GM23338 (cell line): ENCODE measurements around the gene L3MBTL4. TPM values are rescaled to one million over a fixed set of nuclear protein-coding genes. Genes with fewer than 3 reads are reported as not detected.

ENCODE experiments used
- ATAC-seq: fragments of 200-7000 bp; cut with Tn5 transposase; 3 replicates; pipeline ENCODE4 v1.9.1; 2020
- DNase-seq: peaks from one replicate; pipeline ENCODE4 v3.0.0-alpha.2; 2015; ENCODE audit warnings: low spot score
- H2AFZ ChIP-seq: fragments of 200-600 bp; sonication (generic); 2 replicates; pipeline ENCODE4 v1.8.0; 2016; ENCODE audit warnings: antibody characterized with exemption, mild to moderate bottlenecking, moderate library complexity
- H3F3A ChIP-seq: fragments of 200-600 bp; sonication (generic); replicated peaks from 2 replicates; pipeline ENCODE4 v1.8.0; 2017; ENCODE audit warnings: antibody characterized with exemption, mixed run types, low read depth
- H3K27ac ChIP-seq: fragments of 200-600 bp; sonication (generic); 2 replicates; pipeline ENCODE4 v1.6.1; 2016; ENCODE audit warnings: low read depth
- H3K27me3 ChIP-seq: fragments of 200-600 bp; sonication (generic); 2 replicates; pipeline ENCODE4 v1.8.0; 2016; ENCODE audit warnings: mild to moderate bottlenecking, mixed run types, moderate library complexity; ENCODE audit not compliant: insufficient read depth
- H3K36me3 ChIP-seq: fragments of 200-600 bp; sonication (generic); 2 replicates; pipeline ENCODE4 v1.8.0; 2016; ENCODE audit warnings: mild to moderate bottlenecking; ENCODE audit not compliant: insufficient read depth
- H3K4me1 ChIP-seq: fragments of 200-600 bp; sonication (generic); 2 replicates; pipeline ENCODE4 v1.8.0; 2016; ENCODE audit warnings: mild to moderate bottlenecking, moderate library complexity; ENCODE audit not compliant: insufficient read depth
- H3K4me2 ChIP-seq: fragments of 200-600 bp; sonication (generic); 2 replicates; pipeline ENCODE4 v1.7.1; 2017; ENCODE audit warnings: mixed run types
- H3K4me3 ChIP-seq: fragments of 200-600 bp; sonication (generic); 2 replicates; pipeline ENCODE4 v1.6.1; 2016; ENCODE audit warnings: mixed run types
- H3K79me2 ChIP-seq: fragments of 200-600 bp; sonication (generic); replicated peaks from 2 replicates; pipeline ENCODE4 v1.8.0; 2017; ENCODE audit warnings: mild to moderate bottlenecking; ENCODE audit not compliant: insufficient read depth
- H3K9me2 ChIP-seq: fragments of 200-600 bp; sonication (generic); 2 replicates; pipeline ENCODE4 v1.8.0; 2017; ENCODE audit not compliant: insufficient read depth
- H4K20me1 ChIP-seq: fragments of 200-600 bp; sonication (generic); replicated peaks from 2 replicates; pipeline ENCODE4 v1.8.0; 2017; ENCODE audit warnings: mild to moderate bottlenecking; ENCODE audit not compliant: insufficient read depth
- H3K27ac Mint-ChIP-seq: 2 replicates; pipeline ENCODE4 v1.8.0; 2020; ENCODE audit warnings: inconsistent platforms, mild to moderate bottlenecking, moderate library complexity, mixed read lengths
- H3K27me3 Mint-ChIP-seq: 3 replicates; pipeline ENCODE4 v1.8.0; 2022; ENCODE audit warnings: low read depth, mild to moderate bottlenecking, moderate library complexity, mixed read lengths, inconsistent platforms; ENCODE audit not compliant: insufficient read depth, poor library complexity
- H3K36me3 Mint-ChIP-seq: 3 replicates; pipeline ENCODE4 v1.8.0; 2021; ENCODE audit warnings: low read depth, mild to moderate bottlenecking, inconsistent platforms, moderate library complexity, mixed read lengths
- H3K4me1 Mint-ChIP-seq: 3 replicates; pipeline ENCODE4 v1.8.0; 2020; ENCODE audit warnings: mild to moderate bottlenecking, inconsistent platforms, mixed read lengths
- H3K4me3 Mint-ChIP-seq: 3 replicates; pipeline ENCODE4 v1.8.0; 2021; ENCODE audit warnings: moderate library complexity, mild to moderate bottlenecking, inconsistent platforms, mixed read lengths
- H3K9me3 Mint-ChIP-seq: 3 replicates; pipeline ENCODE4 v1.8.0; 2020; ENCODE audit warnings: moderate library complexity, mild to moderate bottlenecking, inconsistent platforms, mixed read lengths
- CREB1 ChIP-seq: fragments of 250-450 bp; sonication (Bioruptor Pico); IDR thresholded peaks from 2 replicates; pipeline ENCODE4 v1.5.0; 2020; ENCODE audit warnings: low read depth, mild to moderate bottlenecking, moderate library complexity
- EZH2 ChIP-seq: fragments of 200-600 bp; sonication (generic); IDR thresholded peaks from one replicate; pipeline ENCODE4 v1.8.0; 2017; ENCODE audit warnings: antibody characterized with exemption, mild to moderate bottlenecking, low read depth; ENCODE audit not compliant: unreplicated experiment
- POLR2AphosphoS5 ChIP-seq: IDR thresholded peaks from 2 replicates; pipeline ENCODE4 v1.6.1; 2016; ENCODE audit warnings: antibody characterized with exemption, low read depth
- ZNF114 ChIP-seq: fragments of 250-450 bp; sonication (Bioruptor Pico); IDR thresholded peaks from 2 replicates; pipeline ENCODE4 v1.5.0; 2020; ENCODE audit warnings: mild to moderate bottlenecking, moderate library complexity
- ZNF331 ChIP-seq: fragments of 250-450 bp; sonication (Bioruptor Pico); IDR thresholded peaks from 2 replicates; pipeline ENCODE4 v1.5.0; 2020; ENCODE audit warnings: low read depth, mild to moderate bottlenecking, moderate library complexity
- polyA plus RNA-seq: library from polyadenylated mRNA; unstranded; fragments of >200 nt; fragmentation: Nextera tagmentation; extraction: Ambion mirVana; gene quantifications from 2 replicates; pipeline ENCODE4 v1.2.1, GENCODE V29; 2016
- total RNA-seq: library from RNA; depleted of rRNA; stranded (reverse); fragments of >200 nt; shearing (Covaris generic); gene quantifications from 2 replicates; pipeline ENCODE4 v1.2.3, GENCODE V29; 2014
- TF ChIP-seq, protein P1 (sequence below): IDR thresholded peaks from one replicate; pipeline ENCODE4 v1.6.1; 2018; ENCODE audit warnings: antibody characterized with exemption; ENCODE audit not compliant: unreplicated experiment
- TF ChIP-seq, protein P2 (sequence below), 2 experiments: fragments of 200-600 bp in 1 of 2; sonication (generic) in 1 of 2; conservative IDR thresholded peaks; 2 replicates each; pipeline versions ENCODE4 v1.5.1 to v1.6.1; 2016 to 2017; ENCODE audit warnings: antibody characterized with exemption in 2 of 2, low read depth in 2 of 2, mild to moderate bottlenecking in 2 of 2, moderate library complexity in 1 of 2
- TF ChIP-seq, protein P3 (sequence below): IDR thresholded peaks from 2 replicates; pipeline ENCODE4 v1.6.1; 2016; ENCODE audit warnings: antibody characterized with exemption
- TF ChIP-seq, protein P4 (sequence below): fragments of 250-450 bp; sonication (Bioruptor Pico); IDR thresholded peaks from 2 replicates; pipeline ENCODE4 v1.5.0; 2020; ENCODE audit warnings: mild to moderate bottlenecking, moderate library complexity

Gene L3MBTL4
- total and polyA plus RNA-seq, 2 experiments from 2014 or later, result 0.48 to 2.8 TPM

DNA sequence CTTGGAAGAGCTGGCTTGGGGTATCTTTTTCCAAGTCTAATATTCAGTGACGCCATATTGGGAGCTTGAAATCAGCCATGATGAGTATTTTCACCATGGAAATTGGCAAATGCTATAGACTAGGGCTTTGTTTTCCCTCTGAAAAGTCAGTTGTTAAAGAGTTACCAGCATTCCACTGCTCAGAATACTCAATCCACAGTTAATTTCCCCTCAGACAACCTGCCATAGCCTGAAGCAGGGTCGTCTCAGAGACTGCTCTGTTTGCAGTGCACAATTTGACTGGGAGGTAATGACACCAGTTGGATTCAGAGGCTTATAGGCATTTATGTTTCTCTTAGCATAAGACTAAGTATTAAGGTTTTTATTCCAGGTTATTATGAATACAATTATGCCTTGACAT lies 483.9 kb downstream of the L3MBTL4 start (continued):
- TF ChIP-seq ZNF331 (no peak), EZH2 (no peak), ZNF114 (CRISPR knock-in tag) (no peak), POLR2AphosphoS5 (no peak), CREB1 (CRISPR knock-in tag) (no peak)
- TF ChIP-seq, protein P1, sequence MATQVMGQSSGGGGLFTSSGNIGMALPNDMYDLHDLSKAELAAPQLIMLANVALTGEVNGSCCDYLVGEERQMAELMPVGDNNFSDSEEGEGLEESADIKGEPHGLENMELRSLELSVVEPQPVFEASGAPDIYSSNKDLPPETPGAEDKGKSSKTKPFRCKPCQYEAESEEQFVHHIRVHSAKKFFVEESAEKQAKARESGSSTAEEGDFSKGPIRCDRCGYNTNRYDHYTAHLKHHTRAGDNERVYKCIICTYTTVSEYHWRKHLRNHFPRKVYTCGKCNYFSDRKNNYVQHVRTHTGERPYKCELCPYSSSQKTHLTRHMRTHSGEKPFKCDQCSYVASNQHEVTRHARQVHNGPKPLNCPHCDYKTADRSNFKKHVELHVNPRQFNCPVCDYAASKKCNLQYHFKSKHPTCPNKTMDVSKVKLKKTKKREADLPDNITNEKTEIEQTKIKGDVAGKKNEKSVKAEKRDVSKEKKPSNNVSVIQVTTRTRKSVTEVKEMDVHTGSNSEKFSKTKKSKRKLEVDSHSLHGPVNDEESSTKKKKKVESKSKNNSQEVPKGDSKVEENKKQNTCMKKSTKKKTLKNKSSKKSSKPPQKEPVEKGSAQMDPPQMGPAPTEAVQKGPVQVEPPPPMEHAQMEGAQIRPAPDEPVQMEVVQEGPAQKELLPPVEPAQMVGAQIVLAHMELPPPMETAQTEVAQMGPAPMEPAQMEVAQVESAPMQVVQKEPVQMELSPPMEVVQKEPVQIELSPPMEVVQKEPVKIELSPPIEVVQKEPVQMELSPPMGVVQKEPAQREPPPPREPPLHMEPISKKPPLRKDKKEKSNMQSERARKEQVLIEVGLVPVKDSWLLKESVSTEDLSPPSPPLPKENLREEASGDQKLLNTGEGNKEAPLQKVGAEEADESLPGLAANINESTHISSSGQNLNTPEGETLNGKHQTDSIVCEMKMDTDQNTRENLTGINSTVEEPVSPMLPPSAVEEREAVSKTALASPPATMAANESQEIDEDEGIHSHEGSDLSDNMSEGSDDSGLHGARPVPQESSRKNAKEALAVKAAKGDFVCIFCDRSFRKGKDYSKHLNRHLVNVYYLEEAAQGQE, result no peak
- TF ChIP-seq, protein P2, sequence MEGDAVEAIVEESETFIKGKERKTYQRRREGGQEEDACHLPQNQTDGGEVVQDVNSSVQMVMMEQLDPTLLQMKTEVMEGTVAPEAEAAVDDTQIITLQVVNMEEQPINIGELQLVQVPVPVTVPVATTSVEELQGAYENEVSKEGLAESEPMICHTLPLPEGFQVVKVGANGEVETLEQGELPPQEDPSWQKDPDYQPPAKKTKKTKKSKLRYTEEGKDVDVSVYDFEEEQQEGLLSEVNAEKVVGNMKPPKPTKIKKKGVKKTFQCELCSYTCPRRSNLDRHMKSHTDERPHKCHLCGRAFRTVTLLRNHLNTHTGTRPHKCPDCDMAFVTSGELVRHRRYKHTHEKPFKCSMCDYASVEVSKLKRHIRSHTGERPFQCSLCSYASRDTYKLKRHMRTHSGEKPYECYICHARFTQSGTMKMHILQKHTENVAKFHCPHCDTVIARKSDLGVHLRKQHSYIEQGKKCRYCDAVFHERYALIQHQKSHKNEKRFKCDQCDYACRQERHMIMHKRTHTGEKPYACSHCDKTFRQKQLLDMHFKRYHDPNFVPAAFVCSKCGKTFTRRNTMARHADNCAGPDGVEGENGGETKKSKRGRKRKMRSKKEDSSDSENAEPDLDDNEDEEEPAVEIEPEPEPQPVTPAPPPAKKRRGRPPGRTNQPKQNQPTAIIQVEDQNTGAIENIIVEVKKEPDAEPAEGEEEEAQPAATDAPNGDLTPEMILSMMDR (conservative IDR thresholded peaks at IDR 0.05; ENCODE audit: low read depth in 2 of 2), result no peak
- TF ChIP-seq, protein P3, sequence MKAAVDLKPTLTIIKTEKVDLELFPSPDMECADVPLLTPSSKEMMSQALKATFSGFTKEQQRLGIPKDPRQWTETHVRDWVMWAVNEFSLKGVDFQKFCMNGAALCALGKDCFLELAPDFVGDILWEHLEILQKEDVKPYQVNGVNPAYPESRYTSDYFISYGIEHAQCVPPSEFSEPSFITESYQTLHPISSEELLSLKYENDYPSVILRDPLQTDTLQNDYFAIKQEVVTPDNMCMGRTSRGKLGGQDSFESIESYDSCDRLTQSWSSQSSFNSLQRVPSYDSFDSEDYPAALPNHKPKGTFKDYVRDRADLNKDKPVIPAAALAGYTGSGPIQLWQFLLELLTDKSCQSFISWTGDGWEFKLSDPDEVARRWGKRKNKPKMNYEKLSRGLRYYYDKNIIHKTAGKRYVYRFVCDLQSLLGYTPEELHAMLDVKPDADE, result no peak

DNA sequence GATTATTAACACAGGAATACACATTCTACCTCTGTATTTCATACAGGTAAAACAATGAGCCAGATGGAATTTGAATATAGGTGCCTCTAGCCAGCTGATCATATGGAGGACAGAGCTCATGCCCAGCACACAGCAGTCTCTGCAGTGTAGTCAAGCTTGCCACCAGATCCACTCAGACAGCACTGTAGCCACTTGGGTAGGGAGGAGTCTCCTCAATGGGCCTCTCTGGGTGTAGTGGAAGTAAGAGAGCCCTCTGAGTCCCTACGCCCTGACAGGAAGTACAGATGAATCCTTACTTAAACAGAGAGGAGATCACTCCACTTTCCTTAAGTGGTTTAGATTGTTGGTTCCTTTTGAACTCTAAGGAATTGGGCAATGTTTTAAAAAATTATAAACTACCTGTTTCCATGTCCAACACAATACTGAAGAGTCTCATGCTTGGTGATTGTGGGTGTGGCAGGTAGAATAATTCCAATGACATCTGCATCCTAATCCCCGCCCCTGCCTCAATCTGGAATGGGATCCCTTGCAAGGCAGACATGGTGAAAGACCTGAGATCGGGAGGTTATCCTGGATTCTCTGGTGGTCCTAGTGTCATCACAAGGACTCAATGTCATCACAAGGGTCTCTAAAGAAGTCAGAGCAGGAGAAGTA lies 496.4 kb downstream of the L3MBTL4 start:
- Histone ChIP-seq H3K27me3 (no peaks in the 10 kb centered on the region), H3K79me2 (no peaks in the 10 kb centered on the region), H3K27ac (no peak overlapping the region), H3K4me1 (no peaks in the 10 kb centered on the region), H3K4me3 (no peak overlapping the region), H3K4me2 (no peak overlapping the region), H3K36me3 (no peaks in the 10 kb centered on the region), H3K9me2 (no peaks in the 10 kb centered on the region), H3F3A (no peaks in the 10 kb centered on the region), H4K20me1 (no peaks in the 10 kb centered on the region), H2AFZ (no peak overlapping the region)
- DNase-seq, result no peak
- no peak for ATAC-seq
- peaks cover 3% of the 10 kb centered on the region; the same call in 1 of the 3 replicates for H3K36me3 Mint-ChIP-seq
- peaks cover 14% of the 10 kb centered on the region; the same call in 2 of the 3 replicates for H3K4me1 Mint-ChIP-seq
- H3K9me3 Mint-ChIP-seq, result no peaks in the 10 kb centered on the region
- no peak overlapping the region for H3K4me3 Mint-ChIP-seq
- peaks cover 1% of the 10 kb centered on the region for H3K27me3 Mint-ChIP-seq
- no peak overlapping the region for H3K27ac Mint-ChIP-seq
- TF ChIP-seq, protein P2 (conservative IDR thresholded peaks at IDR 0.05; ENCODE audit: low read depth in 2 of 2), result no peak
- TF ChIP-seq, protein P4, sequence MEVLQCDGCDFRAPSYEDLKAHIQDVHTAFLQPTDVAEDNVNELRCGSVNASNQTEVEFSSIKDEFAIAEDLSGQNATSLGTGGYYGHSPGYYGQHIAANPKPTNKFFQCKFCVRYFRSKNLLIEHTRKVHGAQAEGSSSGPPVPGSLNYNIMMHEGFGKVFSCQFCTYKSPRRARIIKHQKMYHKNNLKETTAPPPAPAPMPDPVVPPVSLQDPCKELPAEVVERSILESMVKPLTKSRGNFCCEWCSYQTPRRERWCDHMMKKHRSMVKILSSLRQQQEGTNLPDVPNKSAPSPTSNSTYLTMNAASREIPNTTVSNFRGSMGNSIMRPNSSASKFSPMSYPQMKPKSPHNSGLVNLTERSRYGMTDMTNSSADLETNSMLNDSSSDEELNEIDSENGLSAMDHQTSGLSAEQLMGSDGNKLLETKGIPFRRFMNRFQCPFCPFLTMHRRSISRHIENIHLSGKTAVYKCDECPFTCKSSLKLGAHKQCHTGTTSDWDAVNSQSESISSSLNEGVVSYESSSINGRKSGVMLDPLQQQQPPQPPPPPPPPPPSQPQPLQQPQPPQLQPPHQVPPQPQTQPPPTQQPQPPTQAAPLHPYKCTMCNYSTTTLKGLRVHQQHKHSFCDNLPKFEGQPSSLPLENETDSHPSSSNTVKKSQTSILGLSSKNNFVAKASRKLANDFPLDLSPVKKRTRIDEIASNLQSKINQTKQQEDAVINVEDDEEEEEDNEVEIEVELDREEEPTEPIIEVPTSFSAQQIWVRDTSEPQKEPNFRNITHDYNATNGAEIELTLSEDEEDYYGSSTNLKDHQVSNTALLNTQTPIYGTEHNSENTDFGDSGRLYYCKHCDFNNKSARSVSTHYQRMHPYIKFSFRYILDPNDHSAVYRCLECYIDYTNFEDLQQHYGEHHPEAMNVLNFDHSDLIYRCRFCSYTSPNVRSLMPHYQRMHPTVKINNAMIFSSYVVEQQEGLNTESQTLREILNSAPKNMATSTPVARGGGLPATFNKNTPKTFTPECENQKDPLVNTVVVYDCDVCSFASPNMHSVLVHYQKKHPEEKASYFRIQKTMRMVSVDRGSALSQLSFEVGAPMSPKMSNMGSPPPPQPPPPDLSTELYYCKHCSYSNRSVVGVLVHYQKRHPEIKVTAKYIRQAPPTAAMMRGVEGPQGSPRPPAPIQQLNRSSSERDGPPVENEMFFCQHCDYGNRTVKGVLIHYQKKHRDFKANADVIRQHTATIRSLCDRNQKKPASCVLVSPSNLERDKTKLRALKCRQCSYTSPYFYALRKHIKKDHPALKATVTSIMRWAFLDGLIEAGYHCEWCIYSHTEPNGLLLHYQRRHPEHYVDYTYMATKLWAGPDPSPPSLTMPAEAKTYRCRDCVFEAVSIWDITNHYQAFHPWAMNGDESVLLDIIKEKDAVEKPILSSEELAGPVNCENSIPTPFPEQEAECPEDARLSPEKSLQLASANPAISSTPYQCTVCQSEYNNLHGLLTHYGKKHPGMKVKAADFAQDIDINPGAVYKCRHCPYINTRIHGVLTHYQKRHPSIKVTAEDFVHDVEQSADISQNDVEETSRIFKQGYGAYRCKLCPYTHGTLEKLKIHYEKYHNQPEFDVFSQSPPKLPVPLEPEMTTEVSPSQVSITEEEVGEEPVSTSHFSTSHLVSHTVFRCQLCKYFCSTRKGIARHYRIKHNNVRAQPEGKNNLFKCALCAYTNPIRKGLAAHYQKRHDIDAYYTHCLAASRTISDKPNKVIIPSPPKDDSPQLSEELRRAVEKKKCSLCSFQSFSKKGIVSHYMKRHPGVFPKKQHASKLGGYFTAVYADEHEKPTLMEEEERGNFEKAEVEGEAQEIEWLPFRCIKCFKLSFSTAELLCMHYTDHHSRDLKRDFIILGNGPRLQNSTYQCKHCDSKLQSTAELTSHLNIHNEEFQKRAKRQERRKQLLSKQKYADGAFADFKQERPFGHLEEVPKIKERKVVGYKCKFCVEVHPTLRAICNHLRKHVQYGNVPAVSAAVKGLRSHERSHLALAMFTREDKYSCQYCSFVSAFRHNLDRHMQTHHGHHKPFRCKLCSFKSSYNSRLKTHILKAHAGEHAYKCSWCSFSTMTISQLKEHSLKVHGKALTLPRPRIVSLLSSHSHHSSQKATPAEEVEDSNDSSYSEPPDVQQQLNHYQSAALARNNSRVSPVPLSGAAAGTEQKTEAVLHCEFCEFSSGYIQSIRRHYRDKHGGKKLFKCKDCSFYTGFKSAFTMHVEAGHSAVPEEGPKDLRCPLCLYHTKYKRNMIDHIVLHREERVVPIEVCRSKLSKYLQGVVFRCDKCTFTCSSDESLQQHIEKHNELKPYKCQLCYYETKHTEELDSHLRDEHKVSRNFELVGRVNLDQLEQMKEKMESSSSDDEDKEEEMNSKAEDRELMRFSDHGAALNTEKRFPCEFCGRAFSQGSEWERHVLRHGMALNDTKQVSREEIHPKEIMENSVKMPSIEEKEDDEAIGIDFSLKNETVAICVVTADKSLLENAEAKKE (CRISPR knock-in tag), result no peak
- TF ChIP-seq EZH2, result no peak
